RWPE2 (cell line): Measurements from ENCODE around the gene KRTAP4-2.
"Not testable (repeated sequence)": the region's sequence is repeated elsewhere in the genome, so short reads cannot be mapped to it uniquely, and the experiment has no call there.

Experiments used
- ATAC-seq: fragments of 200-7000 bp; cut with Tn5 transposase; 3 replicates; pipeline ENCODE4 v1.9.1; 2021; ENCODE audit warnings: low read depth
- DNase-seq: peaks from one replicate; pipeline ENCODE4 v3.0.0-alpha.2; 2020; ENCODE audit warnings: low spot score
- H3K27ac ChIP-seq: fragments of 450-650 bp; 2 replicates; pipeline ENCODE4 v1.5.1; 2017; ENCODE audit warnings: mild to moderate bottlenecking; ENCODE audit not compliant: poor library complexity, severe bottlenecking
- H3K27me3 ChIP-seq: fragments of 250-450 bp; sonication (Bioruptor Pico); 2 replicates; pipeline ENCODE4 v1.5.1; 2021; ENCODE audit warnings: mild to moderate bottlenecking, moderate library complexity; ENCODE audit not compliant: insufficient read depth, poor library complexity, severe bottlenecking
- H3K36me3 ChIP-seq: fragments of 250-450 bp; sonication (Bioruptor Pico); 2 replicates; pipeline ENCODE4 v1.5.1; 2020; ENCODE audit warnings: low read depth, mild to moderate bottlenecking, moderate library complexity
- H3K4me1 ChIP-seq: fragments of 250-450 bp; sonication (Bioruptor Pico); 2 replicates; pipeline ENCODE4 v1.5.1; 2021; ENCODE audit warnings: mild to moderate bottlenecking, moderate library complexity; ENCODE audit not compliant: insufficient read depth, poor library complexity, severe bottlenecking
- H3K4me3 ChIP-seq: fragments of 250-450 bp; sonication (Bioruptor Pico); 2 replicates; pipeline ENCODE4 v1.5.1; 2021; ENCODE audit warnings: mild to moderate bottlenecking, moderate library complexity; ENCODE audit not compliant: severe bottlenecking
- H3K9me3 ChIP-seq: fragments of 250-450 bp; sonication (Bioruptor Pico); 2 replicates; pipeline ENCODE4 v1.5.1; 2021; ENCODE audit warnings: mild to moderate bottlenecking, moderate library complexity; ENCODE audit not compliant: severe bottlenecking
- TF ChIP-seq, protein P1 (sequence below): fragments of 450-650 bp; IDR thresholded peaks from one replicate; pipeline ENCODE4 v1.5.1; 2017; ENCODE audit warnings: mild to moderate bottlenecking, moderate library complexity; ENCODE audit not compliant: poor library complexity, severe bottlenecking

KRTAP4-2 gene

DNA sequence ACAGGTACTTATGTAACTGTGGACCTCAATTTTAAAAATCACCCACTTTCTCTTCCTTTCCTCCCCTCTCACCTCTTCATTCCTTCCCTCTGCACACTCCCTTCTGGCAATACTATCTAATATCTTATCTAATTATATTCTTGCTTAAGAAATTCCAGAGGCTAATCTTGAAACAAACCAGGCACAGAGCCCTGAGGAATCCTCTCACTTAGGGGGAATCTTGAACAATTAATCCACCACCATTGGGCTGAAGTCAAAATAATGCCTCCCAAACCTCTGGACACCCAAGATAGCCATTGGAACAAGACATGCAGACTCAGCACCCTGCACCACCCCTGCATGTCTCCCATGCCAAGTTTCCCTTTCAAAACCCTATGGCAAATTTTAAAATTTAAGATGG is 36.7 kb downstream of the KRTAP4-2 start:
- peak overlapping the region; percentile 31 for H3K27ac ChIP-seq
- H3K9me3 ChIP-seq: peaks cover 3% of the 10 kb centered on the region

DNA sequence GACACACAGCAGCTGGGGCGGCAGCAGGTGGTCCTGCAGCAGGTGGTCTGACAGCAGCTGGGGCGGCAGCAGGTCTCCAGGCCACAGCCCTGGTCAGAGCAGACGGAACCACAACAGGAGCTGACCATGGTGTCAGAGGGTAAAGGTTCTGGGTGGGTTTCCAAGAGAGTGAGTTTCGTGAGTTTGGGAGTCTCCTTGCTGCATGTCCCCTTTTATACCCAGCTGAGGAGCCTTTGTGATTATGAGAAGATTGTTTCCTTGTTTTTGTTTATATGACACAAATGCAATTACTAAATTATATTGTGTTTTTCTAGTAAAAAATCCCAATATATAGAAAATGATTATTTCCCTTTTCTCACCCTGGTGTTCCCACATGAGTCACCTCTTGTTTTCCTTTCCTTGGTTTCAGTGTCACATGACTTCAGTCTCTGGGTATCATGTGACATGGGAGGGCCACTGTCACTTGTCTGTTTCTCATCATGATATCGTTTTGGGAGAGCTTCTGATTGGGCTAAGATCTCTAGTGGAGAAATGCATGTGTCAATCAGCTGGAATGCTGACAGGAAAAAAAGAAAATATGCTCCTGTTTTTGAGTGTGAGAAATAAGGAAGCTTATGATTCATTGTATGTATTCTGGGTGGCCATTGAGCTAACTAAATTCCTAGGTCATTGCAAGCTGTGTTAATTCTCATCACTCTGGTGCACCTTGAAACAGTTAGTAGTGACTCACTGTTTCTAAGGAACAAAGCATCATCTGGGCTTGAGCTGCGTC is 37.5 kb downstream of the KRTAP4-2 start, which contains the start of gene KRTAP4-6:
Gene KRTAP4-6, minus strand, starts transcription at position 185 of the 772 bp plus-strand sequence. Its CDS starts 57 bp downstream, at position 128.
- H3K27ac ChIP-seq: peak within 1 kb of the TSS; percentile 31
- ATAC-seq: peak; percentile 99
- DNase-seq: no peak
- H3K4me3 ChIP-seq: no peak within 1 kb of the TSS
- peaks cover 3% of the 10 kb centered on the region for H3K9me3 ChIP-seq
- no peaks in the 10 kb centered on the region for H3K36me3 ChIP-seq
- TF ChIP-seq, protein P1, sequence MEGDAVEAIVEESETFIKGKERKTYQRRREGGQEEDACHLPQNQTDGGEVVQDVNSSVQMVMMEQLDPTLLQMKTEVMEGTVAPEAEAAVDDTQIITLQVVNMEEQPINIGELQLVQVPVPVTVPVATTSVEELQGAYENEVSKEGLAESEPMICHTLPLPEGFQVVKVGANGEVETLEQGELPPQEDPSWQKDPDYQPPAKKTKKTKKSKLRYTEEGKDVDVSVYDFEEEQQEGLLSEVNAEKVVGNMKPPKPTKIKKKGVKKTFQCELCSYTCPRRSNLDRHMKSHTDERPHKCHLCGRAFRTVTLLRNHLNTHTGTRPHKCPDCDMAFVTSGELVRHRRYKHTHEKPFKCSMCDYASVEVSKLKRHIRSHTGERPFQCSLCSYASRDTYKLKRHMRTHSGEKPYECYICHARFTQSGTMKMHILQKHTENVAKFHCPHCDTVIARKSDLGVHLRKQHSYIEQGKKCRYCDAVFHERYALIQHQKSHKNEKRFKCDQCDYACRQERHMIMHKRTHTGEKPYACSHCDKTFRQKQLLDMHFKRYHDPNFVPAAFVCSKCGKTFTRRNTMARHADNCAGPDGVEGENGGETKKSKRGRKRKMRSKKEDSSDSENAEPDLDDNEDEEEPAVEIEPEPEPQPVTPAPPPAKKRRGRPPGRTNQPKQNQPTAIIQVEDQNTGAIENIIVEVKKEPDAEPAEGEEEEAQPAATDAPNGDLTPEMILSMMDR: no peak
- no peaks in the 10 kb centered on the region for H3K27me3 ChIP-seq
- peaks cover 2% of the 10 kb centered on the region for H3K4me1 ChIP-seq

More for the DNA sequence above, 36.7 kb downstream of the KRTAP4-2 start:
- no peak for ATAC-seq
- TF ChIP-seq, protein P1: no peak
- H3K27me3 ChIP-seq: no peaks in the 10 kb centered on the region
- H3K4me1 ChIP-seq: peaks cover 2% of the 10 kb centered on the region
- no peak overlapping the region for H3K4me3 ChIP-seq
- no peak for DNase-seq
- no peaks in the 10 kb centered on the region for H3K36me3 ChIP-seq

DNA sequence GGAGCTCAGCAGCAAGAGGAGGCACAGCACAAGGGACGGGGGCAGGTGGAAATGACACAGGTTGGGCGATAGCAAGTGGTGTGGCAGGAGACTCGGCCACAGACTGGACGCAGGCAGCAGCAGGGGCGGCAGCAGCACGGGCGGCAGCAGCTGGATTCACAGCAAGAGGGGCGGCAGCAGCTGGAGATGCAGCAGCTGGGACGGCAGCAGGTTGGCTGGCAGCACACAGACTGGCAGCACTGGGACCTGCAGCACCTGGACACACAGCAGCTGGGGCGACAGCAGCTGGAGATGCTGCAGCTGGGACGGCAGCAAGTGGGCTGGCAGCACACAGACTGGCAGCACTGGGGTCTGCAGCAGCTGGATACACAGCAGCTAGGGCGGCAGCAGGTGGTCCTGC is 38.2 kb downstream of the KRTAP4-2 start:
- H3K27ac ChIP-seq: peak overlapping the region; percentile 31

DNA sequence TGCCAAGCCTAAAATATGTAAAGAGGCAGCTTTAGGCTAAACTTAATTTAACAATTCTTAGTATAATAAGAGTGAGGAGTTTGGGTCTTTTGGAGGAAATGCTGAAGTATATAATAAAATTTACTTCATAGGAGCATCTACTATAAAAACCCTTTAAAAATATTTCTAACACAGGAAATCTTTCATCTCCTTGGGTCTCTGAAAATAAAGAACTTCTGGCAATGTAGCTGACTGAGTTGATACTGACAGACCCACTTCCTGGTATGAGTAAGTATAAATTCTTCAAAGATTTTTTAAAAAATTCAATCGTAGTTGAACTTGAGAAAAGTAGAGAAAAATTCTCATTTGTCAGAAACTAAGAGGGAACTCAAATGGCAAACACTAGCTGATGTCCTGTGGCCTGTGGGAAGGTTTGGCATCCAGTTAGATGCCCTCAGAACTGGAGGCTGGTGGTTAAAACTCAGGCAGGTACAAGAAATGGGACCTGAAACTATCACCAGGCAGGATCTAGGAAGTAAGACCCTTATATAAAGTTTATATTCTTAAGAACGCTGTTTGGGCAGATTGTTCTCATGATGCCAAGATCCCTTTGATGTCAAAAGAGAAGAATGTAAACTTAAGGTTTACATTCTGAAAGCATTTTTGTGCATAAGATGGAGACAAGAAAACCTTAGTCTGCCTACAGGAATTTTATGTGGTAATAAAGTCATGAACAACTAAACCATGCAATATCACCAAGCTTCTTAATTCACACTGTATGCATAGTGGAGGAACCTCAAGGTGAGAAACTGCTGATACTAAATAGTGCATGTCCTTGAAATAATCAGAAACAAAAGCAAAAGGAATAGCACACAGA is 43.9 kb downstream of the KRTAP4-2 start:
- Histone ChIP-seq H3K27ac (peak overlapping the region; percentile 90), H3K36me3 (no peaks in the 10 kb centered on the region), H3K4me1 (peaks cover 25% of the 10 kb centered on the region), H3K9me3 (no peaks in the 10 kb centered on the region), H3K27me3 (no peaks in the 10 kb centered on the region), H3K4me3 (no peak overlapping the region)
- DNase-seq (no peak), ATAC-seq (no peak)
- TF ChIP-seq, protein P1: no peak

More for the DNA sequence above, 38.2 kb downstream of the KRTAP4-2 start:
- H3K4me1 ChIP-seq, H3K36me3 ChIP-seq, ATAC-seq, H3K9me3 ChIP-seq, DNase-seq, H3K4me3 ChIP-seq, H3K27me3 ChIP-seq: not testable (repeated sequence)

DNA sequence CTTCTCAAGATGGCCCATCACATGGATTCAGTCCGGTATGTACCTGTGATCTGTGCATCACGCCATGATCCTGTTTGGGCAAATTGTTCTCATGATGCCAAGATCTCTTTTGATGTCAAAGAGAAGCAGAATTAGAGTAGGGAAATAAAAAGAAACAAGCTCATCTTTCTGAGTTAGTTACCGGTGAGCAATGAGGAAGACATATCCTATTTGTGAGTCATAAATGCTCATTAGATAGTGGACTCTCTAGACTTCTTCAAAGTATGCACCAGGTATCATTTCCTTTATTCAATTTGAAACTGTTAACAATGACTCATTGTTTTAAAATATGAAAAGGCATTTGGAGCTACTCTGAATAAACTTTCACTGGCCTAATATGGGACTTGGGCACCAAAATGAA is 46.0 kb downstream of the KRTAP4-2 start:
- H3K9me3 ChIP-seq: no peaks in the 10 kb centered on the region
- TF ChIP-seq, protein P1: no peak
- no peaks in the 10 kb centered on the region for H3K27me3 ChIP-seq
- no peak overlapping the region for H3K4me3 ChIP-seq
- peak; percentile 100 for ATAC-seq
- no peaks in the 10 kb centered on the region for H3K36me3 ChIP-seq
- H3K27ac ChIP-seq: peak overlapping the region; percentile 90
- DNase-seq: no peak
- H3K4me1 ChIP-seq: peaks cover 25% of the 10 kb centered on the region
